GM18526 (cell line): ENCODE data around the gene HSH2D.
A peak's percentile ranks its signal among the peaks of the same experiment; 100 is the strongest.

Source experiments
- POLR2A ChIP-seq: IDR thresholded peaks from 3 replicates; pipeline ENCODE4 v1.6.1; 2011; ENCODE audit not compliant: insufficient read length; ENCODE audit errors: extremely low read depth

Gene HSH2D

DNA sequence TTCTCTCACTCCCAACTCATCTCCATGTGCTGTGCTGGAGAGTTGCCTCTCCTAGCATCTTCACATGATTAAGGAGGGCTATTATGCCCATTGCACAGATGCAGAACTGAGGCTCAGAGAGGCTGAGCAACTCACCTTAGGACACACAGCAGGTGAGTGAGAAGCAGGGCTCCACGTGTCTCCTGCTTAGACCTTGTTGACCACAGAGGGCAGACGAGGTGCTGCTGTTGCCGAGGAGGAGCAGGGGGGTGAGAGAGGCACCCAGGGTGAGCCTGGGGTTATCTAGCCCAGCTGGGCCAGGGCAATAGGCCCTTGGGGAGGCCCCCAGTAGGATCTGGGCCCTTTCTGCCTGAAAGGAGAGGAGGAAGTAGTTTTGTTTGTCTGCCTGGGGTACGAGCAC lies 2.4 kb upstream of the HSH2D start:
- TF ChIP-seq POLR2A = no peak

DNA sequence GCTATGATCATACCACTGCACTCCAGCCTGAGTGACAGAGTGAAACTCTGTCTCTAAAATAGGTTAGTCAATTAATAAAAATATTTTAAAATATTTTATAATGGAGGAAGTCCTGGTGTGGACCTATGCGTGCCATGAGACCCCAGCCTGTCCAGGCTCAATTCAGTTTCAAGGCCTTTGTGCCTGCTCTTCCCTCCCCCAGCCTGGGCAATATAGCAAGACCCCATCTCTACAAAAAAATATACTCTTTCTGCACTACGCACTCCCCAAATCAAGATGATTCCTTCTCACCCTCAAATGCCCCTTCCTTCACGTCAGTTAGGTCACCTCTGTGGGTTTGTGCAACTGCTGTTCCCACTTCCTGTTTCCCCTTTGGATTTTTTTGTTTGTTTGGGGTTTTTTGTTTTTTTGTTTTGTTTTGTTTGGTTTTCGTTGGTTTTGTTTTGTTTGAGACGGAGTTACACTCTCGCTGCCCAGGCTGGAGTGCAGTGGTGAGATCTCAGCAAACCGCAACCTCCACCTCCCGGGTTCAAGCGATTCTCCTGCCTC lies 1.4 kb upstream of the HSH2D start:
- no peak for TF ChIP-seq POLR2A

DNA sequence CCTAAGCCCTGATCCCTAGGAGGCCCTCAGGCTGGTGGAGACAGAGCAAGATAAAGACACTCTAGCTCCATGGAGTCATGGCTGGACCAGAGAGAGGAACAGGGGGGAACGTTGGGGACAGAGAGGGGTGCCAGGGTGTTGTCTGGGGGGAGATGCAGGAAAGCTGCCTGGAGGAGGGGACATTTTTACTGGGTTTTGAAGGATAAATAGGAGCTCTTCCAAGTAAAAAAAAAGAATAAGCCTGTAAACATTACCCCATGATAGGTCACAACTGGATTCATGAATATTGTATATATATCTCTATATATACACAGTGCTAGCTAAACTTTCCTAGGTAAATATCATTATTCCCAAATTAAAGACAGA lies 714 bp downstream of the HSH2D start:
- TF ChIP-seq POLR2A = no peak

DNA sequence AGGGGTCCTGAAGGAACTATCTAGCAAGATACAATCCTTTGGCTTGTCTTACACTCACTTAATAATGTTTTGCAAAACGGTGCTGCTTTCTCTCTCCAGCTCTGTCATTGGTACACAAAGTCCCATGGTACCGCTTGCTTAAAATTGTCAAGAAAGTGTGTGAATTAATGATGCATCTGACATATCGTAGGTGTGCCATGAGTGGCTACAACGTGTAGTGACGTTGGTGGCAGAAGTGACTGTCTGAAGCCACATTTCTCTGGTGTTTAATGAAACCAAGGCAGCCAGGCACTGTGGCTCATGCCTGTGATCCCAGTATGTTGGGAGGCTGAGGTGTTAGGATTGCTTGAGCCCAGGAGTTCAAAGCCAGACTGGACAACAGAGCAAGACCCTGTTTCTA lies 2.6 kb downstream of the HSH2D start:
- TF ChIP-seq POLR2A = no peak

DNA sequence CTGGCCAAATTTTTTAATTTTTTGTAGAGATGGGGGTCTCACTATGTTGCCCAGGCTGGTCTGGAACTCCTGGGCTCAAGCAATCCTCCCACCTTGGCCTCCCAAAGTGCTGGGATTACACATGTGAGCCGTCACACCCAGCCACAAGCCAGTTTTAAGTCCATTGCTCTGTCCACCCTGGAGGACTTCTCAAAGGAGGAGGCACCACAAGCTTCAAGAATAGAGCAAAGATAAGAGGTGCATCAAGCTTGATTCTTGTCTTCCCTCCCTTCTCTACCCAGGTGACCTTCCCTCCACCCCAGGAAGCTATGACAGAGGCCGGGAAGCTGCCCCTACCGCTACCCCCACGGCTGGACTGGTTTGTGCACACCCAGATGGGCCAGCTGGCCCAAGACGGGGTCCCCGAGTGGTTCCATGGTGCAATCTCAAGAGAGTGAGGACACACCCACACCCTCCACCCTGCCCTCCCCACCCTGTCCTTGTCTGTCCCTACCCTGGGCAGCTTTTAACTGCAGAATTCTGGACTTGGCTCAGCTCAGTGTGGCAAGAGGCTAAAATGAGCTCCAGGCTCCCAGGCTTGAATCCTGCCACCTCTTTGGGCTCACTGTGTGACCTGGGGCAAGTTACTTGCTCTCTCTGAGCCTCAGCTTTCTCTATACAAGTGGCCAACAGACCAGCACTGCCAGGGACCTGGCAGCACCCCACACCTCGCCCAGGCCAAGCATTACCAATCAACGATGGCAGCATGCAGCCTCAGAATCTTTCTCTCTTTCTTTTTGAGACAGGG lies 5.2 kb downstream of the HSH2D start:
- no peak for TF ChIP-seq POLR2A

DNA sequence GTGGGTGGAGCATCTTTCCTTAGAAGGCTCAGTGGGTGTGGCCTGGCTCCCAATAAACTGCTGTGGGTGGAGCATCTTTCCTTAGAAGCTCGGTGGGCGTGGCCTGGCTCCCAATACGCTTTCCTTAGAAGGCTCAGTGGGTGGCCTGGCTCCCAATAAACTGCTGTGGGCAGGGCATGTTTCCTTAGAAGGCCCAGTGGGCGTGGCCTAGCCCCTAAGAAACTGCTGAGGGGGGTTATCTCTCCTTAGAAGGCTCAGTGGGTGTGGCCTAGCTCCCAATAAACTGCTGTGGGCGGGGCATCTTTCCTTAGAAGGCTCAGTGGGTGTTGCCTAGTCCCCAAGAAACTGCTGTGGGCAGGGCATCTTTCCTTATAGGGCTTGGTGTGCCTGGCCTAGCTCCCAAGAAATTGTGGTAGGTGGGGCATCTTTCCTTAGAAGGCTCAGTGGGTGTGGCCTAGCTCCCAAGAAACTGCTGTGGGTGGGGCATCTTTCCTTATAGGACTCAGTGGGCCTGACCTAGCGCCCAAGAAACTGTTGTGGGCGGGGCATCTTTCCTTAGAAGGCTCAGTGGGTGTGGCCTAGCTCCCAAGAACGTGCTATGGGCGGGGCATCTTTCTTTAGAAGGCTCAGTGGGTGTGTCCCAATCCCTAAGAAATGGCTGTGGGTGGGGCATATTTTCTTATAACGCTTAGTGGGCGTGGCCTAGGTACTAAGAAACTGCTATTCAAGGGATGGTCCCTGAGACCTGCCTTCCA lies 10.3 kb downstream of the HSH2D start:
- TF ChIP-seq POLR2A = peak; percentile 0

DNA sequence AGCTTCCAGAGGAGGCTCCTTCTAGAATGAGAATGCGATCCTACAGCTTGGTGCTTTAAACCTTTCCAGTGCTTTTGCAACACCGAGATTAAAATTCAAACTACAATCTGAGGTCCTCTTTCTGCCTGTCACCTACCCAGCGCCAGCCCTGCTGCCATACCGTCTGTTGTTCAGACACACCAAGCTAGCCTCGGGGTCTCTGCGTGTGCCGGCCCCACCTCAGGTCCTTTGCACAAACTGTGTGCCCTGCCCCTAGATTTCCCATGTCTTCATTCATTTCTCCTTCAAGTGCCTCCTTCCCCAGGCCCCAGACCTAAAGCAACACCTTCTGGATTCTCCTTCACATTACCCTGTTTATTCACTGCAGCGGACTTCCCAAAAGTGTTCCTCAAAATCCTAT lies 11.1 kb downstream of the HSH2D start:
- TF ChIP-seq POLR2A = no peak

DNA sequence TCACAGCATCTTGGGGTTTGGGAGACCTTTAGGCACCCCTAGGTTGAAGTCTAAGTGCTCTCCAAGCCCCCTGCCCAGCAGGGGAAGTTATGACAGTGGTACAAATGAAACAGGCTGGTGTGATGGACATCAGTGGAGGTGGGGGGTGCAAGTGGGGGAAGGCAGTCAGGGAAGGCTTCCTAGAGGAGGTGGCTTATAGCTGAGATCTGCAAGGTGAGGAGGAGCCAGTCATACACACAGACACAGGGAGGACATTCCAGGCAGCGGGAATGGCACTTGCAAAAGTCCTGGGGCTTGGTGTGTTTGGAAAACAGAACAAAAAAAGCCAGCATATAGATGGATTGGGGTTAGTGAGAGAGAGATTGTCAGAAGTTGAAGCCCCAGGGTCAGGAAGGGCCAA lies 11.6 kb downstream of the HSH2D start:
- TF ChIP-seq POLR2A = no peak

DNA sequence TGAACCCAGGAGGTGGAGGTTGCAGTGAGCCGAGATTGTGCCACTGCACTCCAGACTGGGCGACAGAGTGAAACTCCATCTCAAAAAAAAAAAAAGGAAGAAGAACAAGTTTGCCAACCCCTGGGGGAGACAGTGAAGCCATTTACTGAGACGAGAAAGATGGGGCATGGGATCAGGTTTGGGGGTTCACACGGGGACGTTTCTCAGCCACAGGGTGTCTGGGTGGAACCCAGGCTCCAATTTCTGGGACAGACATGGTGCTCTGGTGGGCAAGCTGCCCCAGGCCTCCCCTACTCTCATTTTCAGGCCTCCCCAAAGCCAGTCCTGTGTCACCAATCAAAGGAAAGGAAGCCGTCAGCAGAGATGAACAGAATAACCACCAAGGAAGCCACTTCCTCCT lies 13.4 kb downstream of the HSH2D start:
- TF ChIP-seq POLR2A = no peak

DNA sequence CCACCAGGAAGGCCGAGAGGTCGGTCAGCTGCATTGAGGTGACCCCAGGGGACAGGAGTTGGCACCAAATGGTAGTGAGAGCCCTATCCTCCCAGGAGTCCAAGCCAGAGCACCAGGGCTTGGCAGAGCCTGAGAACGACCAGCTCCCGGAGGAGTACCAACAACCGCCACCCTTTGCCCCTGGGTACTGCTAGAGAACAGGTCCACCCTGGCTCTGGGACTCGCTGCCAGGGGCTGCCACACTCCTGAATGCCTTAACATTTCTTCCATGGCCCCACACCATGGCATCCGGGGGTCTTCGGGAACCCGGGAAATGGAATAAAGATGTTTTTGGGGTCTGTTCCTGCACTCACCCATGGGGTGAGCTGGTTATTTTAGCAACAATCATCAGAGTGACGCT lies 14.1 kb downstream of the HSH2D start:
- TF ChIP-seq POLR2A = peak; percentile 30

DNA sequence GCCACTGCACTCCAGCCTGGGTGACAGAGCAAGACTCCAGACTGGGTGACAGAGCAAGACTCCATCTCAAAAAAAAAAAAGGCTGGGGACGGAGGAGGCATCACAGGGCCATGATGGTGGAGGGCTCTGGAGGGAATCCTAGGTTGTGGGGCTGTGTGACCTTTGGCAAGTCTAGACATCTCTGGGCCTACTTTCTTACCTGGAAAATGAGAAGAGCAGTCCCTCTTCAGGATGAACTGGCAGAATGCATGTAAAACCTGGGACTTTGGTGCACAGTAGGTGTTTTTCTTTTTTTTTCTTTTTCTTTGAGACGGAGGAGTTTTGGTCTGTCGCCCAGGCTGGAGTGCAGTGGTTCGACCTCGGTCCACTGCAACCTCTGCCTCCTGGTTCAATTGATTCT lies 16.2 kb downstream of the HSH2D start:
- TF ChIP-seq POLR2A = no peak

DNA sequence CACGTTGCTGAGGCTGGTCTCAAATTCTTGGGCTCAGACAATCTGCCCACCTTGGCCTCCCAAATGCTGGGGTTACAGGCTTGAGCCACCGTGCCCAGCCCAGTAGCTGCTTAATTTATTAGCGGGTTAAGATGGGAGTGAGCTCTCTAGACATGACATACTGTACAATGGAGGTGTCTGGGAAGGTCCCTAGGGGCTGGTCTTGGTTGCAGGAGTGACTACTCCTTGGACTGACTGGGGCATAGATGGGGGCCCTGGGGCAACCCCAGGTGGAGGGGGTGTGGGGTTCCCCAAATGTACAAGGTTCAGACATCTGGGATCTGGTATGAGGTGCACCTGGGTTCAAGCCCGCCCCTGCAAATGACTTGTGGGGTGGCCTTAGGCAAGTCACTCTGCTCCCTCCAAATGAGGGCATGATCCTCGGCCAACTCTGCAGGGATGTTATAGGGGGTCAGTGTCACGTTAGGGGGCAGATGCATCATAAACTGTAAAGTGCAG lies 17.0 kb downstream of the HSH2D start:
- TF ChIP-seq POLR2A = no peak

DNA sequence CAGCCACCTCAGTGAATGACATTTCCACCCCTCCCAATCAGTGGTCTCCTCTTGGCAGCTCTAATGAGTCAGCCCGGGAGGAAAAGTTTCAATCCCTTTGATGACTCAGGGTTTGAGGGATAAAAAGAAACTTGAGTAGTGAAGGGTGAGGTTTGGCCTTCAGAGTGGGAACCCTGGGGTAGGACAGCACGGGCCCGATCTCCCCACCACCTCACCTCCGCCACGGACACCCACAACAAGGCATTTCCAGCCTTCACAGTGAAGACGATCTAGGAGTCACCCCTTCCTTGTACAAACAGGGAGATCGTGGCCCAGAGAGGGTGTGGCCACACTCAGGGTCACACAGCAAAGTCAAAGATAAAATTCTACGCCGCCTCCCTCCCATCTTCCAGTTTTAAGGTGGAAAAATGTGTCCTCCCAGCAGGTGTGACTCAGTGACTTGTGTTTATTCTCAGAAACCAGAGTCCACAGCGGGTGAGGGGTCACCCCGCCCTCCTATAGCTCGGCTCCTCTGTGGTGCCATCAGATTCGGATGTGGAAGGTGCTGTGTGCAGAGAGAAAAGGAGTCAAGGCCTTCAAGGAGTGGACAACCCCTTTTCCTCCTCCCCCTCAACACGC lies 17.6 kb downstream of the HSH2D start:
- TF ChIP-seq POLR2A = no peak

DNA sequence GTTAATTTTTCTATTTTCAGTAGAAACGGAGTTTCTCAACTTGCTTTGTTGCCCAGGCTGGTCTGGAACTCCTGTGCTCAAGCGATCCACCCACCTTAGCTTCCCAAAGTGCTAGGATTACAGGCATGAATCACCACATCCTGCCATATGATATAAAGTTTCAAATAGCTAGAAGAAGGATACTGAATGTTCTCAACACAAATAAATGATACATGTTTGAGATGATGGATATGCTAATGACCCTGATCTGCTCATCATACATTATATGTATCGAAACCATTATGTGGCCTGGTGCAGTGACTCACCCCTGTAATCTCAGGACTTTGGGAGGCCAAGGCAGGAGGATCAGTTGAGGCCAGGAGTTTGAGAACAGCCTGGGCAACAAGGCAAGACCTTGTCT lies 18.4 kb downstream of the HSH2D start:
- no peak for TF ChIP-seq POLR2A

DNA sequence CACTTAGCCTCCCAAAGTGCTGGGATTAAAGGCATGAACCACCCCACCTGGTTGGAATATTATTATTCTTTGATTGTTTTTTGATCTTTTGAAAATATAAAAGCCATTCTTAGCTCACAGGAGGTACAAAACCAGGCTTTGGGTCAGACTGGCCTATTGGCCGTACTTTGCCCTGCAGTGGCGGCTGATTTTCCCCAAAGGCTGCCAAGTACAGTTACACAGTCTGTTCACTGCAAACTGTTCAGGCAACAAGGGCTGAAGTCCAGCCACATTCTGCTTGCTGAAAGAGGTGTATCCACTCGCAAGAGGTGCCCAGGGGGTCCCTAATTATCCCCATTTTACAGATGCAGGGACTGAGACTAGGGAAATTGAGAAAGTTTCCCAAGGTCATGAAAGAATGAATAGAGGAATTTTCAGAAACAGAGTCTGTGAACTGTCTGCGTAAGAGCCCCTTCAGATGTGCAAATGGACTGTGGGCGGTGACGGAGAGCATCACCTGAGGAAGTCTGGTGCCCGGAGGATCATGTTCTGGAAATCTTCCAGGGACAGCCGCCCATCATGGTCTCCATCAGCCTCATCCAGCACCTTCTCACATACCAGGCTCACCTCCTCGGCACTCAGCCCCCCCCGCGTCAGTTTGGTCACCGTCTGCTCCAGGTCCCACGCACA lies 20.9 kb downstream of the HSH2D start:
- TF ChIP-seq POLR2A = no peak
